GM12874 (cell line): ENCODE data around the gene TNS1.

Experiments
- TF ChIP-seq, protein P1 (sequence below): IDR thresholded peaks from 2 replicates; pipeline ENCODE4 v1.5.1; 2011; ENCODE audit warnings: low read depth, mild to moderate bottlenecking, control low read depth, low read length, moderate library complexity; ENCODE audit not compliant: insufficient read depth

The TNS1 gene

DNA sequence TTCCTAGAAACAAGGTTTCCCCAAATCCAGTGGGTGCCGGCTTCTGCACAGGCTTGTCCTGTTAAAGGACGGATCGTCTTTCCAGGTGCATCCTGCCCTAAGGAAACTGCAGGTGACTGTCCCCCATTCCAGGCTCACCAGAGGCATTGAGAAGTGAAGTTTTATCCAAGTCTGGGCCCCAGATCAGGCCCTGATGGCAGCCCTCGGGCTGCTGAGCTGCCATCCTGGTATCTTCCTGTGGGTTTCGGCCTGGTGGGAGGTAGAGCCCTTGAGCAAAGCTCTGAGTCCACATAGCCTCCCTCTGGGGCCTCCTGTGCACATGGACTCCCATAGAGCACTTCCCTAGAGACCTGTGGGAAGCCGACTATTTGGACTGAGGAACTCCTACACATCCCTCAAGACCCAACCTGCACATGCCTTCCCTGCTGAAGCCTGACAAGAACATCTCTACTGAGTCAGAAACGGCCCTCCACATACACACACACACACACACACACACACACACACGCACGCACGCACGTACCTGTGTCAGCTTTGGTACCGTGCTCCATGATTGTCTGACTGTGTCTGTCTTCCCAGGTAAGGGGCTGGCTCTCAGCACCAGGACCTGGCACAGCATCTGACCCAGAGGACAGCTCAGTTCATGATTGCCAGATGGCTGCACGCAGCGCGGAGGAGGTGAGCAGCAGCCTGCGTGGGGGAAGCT lies 16.4 kb downstream of the TNS1 start:
- TF ChIP-seq, protein P1, sequence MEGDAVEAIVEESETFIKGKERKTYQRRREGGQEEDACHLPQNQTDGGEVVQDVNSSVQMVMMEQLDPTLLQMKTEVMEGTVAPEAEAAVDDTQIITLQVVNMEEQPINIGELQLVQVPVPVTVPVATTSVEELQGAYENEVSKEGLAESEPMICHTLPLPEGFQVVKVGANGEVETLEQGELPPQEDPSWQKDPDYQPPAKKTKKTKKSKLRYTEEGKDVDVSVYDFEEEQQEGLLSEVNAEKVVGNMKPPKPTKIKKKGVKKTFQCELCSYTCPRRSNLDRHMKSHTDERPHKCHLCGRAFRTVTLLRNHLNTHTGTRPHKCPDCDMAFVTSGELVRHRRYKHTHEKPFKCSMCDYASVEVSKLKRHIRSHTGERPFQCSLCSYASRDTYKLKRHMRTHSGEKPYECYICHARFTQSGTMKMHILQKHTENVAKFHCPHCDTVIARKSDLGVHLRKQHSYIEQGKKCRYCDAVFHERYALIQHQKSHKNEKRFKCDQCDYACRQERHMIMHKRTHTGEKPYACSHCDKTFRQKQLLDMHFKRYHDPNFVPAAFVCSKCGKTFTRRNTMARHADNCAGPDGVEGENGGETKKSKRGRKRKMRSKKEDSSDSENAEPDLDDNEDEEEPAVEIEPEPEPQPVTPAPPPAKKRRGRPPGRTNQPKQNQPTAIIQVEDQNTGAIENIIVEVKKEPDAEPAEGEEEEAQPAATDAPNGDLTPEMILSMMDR: no peak

DNA sequence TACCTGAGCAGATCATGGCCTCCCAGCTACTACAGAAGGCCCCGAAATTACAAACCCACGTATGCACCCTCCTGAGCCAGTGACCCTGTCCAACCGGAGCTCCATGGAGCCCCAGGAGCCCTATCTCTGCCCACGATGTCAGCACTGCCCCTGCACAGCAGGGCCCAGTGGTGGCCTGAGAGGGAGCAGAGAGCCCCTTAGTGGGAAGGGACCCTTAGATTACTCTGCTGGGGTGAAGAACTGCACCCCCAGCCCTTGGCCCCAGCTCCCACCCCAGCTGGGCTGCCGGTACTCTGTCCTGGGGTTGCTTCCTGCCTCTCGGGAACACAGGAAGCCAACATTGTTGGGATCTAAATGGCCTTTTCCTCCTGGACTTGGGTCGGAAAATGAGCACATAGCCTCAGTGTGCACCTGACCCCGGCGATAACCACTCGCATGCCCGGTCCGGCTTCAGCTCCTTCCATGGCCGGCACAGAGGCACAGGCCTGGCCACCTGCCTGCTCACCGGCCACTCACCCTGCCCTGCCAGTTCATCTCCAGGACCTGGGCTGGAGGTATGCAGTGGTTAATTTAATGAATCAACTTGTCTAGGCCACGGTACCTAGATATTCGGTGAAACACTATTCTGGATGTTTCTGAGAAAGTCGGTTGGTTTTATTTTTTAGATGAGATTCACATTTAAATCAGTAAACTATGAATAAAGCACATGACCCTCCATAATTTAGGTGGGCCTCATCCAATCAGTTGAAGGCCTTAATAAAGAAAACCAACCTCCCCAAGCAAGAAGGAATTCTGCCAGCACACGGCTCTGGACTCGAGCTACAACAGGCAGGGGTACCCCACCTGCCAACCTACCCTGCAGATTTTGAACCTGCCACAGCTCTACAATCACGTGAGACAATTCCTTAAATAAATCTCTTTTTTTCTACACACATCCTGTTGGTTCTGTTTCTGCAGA lies 19.2 kb downstream of the TNS1 start:
- TF ChIP-seq, protein P1: no peak

DNA sequence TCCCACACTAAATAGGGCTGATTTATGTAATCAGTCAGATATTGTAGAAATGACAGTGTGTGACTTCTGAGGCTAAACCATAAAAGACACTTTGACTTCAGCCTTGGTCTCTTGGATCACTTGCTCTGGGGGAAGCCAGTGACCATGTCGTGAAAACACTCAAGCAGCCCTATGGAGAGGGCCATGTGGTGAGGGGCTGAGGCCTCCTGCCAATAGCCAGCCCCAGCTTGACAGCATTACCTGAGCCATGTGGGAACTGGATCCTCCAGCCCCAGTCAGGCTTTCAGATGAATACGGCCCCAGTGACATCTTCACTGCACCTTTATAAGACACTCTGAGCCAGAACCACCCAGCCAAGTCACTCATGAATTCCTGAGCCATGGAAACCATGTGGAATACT lies 20.8 kb downstream of the TNS1 start:
- TF ChIP-seq, protein P1: no peak

DNA sequence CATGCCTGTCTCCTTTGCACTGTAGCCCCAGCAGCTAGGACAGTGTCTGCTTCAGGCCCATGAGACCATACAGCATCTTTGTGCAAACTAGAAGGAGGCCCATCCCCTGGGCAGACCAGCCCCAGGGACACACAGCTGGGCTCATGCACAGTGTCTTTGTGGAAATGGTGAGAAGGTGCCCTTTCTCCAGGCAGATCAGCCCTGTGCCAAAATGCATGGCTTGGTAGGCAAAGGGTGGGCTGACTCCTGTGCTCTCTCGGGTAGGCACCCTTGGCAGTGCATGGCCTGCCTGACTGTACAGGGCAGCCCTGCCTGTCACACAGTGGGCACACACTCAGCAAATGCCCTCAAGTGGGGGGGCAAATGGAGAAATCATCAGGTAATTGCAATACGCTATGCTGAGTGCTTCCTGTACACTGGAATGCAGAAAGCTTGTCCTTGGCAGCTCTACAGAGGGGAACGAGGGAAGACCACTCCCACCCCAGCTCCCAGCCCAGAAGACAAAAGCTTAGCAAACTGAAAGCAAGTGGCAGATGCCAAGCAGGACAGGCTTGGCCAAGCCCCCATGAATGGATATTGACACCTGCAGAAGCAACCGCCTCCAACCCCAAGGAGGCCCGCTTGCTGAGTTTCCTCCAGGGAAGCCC lies 21.6 kb downstream of the TNS1 start:
- TF ChIP-seq, protein P1: no peak

DNA sequence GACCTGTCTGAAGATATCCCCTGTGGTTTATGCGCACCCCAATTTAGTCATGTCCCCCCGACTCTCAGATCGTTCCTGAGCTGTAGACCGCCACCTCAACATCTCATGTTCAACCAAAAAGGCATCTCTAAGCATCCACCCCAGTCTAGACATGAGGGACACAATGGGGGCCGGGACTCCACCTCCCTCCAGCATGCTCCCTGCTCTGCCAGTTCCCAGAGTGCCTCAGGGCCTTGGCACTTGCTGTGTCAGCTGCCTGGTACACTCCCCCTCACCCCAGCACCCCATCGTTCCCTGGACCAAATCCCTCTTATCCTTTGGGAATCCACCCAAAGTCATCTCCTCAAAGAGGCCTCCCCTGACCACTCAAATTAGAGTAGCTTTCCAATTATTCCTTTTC lies 22.2 kb downstream of the TNS1 start:
- TF ChIP-seq, protein P1: no peak

DNA sequence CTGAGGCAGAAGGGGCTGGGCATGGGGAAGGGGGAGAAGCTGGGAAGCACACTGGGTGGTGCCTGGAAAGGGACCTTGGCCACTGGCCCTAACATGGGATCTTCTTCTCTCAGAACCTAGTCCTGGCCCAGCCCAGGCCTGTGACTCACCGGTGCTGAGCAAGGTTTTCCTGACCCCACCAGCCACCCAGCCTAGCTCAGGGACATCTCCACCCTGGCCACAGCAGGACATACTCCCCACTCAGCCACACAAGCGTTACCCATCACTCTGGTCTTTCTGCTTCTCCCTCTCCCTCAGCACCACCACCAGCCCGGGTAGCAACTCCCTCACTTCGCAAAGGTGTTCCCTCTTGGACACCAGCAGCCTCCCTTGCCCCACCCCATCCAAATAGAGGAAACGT lies 22.8 kb downstream of the TNS1 start:
- TF ChIP-seq, protein P1: no peak
